GM19395 (cell line): ENCODE results near the gene ZBTB43.

Experiments
- ATAC-seq: cut with Tn5 transposase; IDR thresholded peaks from one replicate; pipeline ENCODE4 v1.9.1; 2021; ENCODE audit warnings: mild to moderate bottlenecking, moderate library complexity; ENCODE audit not compliant: unreplicated experiment

ZBTB43 gene

DNA sequence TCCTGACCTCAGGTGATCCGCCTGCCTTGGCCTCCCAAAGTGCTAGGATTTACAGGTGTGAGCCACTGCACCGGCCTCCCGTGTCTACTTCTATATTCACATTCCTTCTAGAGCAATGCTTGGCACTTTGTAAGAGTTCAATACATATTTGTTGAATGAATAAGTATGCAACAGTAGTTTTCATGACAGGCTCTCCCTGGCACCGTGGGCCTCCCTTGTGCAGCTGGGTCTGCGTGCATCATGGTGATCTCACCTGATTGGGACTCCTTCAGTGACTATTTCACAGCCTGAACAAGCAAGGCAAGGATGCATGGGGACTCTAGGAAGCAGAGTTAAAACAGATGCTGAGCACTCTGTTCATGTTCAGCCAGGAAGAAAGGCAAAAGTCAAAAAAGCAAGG, 48.8 kb downstream of the ZBTB43 start:
- no peak for ATAC-seq

DNA sequence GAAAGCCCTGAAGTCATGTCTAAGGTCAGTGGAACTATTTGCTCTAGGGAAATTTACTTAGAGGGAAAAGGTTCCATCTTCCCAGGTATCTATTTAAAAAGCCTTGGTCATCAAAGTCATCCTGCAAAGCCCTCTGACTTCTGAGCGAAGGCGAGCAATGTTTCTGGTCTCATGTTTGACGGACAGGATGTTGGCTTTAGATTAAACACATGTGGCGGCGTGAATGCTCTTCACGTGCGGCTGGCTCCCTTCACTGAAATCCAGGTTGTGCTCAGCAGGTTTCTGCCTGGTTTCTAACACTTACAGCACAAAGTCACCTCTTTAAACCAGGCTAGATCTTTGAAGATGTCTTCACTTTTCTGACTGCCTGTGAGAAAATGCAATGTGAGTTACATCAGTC, 49.9 kb downstream of the ZBTB43 start:
- ATAC-seq: no peak

DNA sequence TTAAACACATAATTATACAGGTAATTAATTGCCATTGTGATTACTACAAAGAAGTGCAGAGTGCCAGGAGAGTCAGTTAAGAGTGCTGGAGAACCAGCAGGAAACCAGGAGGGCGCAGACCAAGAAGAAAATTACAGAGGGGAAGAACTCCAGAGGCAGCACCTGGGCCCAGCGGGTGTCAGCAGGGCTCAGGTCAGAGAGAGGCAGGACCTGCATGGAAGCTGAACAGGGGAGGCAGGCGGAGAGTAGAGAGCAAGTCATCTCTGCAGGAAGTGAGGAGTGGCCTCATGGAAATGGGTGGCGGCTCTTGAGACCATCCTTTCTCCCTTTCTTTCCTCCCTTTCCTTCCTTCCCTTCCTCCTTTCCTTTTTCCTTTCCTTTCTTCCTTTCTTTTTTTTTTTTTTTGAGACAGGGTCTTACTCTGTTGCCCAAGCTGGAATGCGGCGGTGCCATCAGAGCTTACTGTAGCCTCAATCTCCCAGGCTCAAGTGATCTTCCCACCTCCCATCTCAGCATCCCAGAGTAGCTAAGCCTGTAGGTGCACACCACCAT, 51.6 kb downstream of the ZBTB43 start:
- no peak for ATAC-seq

GRCh38 chr9:126857261-126857960, 52.6 kb downstream of the ZBTB43 start:
- no peak for ATAC-seq

DNA sequence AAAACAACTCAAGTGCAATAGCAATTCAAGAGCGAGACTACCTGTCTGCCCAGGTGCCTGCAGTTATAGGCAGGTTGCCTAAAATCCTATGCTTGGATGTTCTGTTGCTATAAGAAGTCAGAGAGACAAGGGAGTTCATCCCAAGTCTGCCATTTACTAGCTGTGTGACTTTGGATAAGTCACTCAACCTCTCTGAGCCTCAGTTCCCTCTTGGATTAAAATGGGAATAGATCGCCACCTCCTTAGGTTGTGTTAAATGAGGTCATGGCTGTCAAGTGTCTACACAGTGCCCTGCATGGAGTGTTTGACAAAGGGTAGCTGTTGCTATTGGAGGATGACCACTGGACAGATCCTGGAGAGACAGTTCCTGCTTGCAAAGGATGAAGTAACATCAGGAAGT, 54.3 kb downstream of the ZBTB43 start:
- ATAC-seq: no peak

DNA sequence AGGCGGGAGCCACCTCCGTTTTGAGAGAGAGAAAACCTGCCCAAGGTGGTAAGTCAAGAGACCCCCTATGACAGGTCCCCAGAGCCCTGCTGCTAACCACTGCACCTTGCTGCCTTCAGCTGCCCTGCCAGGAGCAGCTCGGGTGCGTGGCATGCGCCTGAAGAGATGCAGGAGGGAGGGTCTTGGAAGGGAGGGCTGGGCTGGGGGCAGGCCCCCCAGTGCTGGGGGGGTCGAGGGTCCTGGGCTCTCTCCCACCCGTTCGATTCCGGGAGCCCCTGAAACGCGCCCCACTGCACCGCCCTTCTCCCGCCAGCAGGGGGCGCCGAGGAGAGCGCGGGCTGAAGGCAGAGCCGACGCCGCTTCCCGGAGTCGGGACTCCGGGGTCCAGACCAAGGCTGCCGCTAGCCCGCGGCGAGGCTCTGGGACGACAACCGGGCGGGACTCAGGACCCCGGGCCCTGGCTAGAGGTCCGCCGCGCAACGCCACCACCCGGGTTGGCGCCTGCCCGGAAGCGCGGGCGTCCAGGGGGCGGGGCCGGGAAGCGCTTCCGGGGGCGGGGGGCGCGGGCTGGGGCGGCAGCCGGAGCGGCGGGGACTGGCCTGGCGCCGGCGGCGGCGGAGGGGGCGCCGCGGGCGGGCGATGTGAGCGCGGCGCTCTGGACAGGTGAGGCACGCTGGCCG, 55.4 kb downstream of the ZBTB43 start, which contains the start of gene ZBTB34:
ZBTB34 (plus strand) TSS at position 563 of the 680 bp plus-strand sequence. CDS start 18,761 bp downstream, outside the sequence.
- ATAC-seq: peak; percentile 76

DNA sequence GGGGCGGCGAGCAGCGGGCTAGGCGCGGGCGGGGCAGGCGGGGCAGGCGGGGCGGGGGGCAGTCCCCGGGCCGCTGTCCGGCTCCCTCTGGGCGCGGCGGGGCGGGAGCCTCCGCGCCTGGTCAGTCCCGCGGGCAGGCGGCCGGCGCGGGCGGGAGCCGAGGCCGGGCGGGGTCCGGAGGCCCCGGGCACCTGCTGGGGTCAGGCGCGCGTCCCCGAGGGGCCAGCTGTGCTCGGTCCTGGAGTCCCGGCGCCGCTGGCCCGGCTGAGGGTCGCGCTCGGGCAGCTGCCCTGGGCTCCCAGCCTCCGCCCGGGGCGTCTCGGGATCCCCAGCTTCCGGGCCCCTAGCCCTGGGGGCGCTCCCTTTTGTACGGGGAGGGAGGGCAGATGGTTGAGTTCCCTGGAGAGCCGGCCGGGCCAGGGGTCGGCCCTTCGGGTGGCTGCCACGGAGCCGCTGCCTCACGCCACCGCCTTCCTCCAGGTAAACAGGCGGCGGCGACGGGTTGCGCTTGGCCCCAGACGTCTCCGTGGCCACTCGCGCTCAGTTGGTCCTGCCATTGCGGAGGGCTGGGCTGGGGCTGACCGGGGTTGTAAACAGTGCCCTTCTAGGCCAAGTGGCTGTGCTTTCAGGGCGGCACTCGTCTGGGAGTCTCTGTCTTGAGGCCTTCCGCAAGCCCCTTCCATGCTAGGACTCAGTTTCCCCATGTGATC, 56.1 kb downstream of the ZBTB43 start:
- ATAC-seq: peak; percentile 29

GRCh38 chr9:126861707-126862103, 56.9 kb downstream of the ZBTB43 start:
- ATAC-seq: no peak

GRCh38 chr9:126862104-126862761, 57.4 kb downstream of the ZBTB43 start:
- ATAC-seq: no peak

GRCh38 chr9:126864771-126865170, 59.9 kb downstream of the ZBTB43 start:
- ATAC-seq: no peak

GRCh38 chr9:126869368-126869767, 64.5 kb downstream of the ZBTB43 start:
- no peak for ATAC-seq

DNA sequence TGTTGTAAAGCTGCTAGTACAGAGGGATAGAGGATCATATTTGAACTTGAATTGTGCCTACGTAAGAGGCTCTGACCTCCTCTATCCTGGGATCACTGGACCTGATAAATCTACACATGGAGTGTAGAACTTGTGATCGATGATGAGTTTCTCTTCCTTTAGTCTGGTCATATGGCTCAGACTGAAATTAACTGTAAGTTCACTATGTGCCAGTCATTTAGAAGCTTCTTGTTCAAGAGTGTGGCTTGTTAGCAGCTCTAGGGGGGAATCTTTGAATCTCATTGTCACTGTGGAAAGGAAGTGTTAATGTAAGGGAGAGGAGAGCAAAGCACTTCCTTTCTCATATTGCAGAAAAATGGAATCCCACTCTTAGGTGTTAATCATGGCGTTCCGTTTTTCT, 67.7 kb downstream of the ZBTB43 start:
- no peak for ATAC-seq

- no peak for ATAC-seq
Observed at GRCh38 chr9:126874546-126875314, 69.9 kb downstream of the ZBTB43 start.

GRCh38 chr9:126875756-126876510, 71.1 kb downstream of the ZBTB43 start:
- no peak for ATAC-seq

GRCh38 chr9:126876531-126876930, 71.7 kb downstream of the ZBTB43 start:
- ATAC-seq: no peak

GRCh38 chr9:126877418-126877817, 72.6 kb downstream of the ZBTB43 start:
- no peak for ATAC-seq

GRCh38 chr9:126879288-126879687, 74.4 kb downstream of the ZBTB43 start:
- no peak for ATAC-seq

- no peak for ATAC-seq
Observed at GRCh38 chr9:126880226-126880946, 75.5 kb downstream of the ZBTB43 start.

GRCh38 chr9:126880947-126881332, 76.1 kb downstream of the ZBTB43 start:
- no peak for ATAC-seq
